Muscle of arm (tissue), 12 donors: ENCODE results near the gene GALNT2. TPM values are rescaled to one million over a fixed set of nuclear protein-coding genes. Genes with fewer than 3 reads are reported as not detected.

Experiments used
- DNase-seq: peaks from one replicate; pipeline ENCODE4 v3.0.0-alpha.2; 2013
- polyA plus RNA-seq, 12 donors: library from polyadenylated mRNA; unstranded; fragments of 120-200 nt; gene quantifications; one replicate each; pipeline ENCODE4 v1.2.1, GENCODE V29; 2013; ENCODE audit not compliant: insufficient read length in 12 of 12

GALNT2 gene
- polyA plus RNA-seq, 12 donors = 49.4 to 79.6 (median 67.4) TPM; not detected in 1

GRCh38 chr1:230230948-230231773 lies 164.1 kb downstream of the GALNT2 start:
- no peak for DNase-seq

- DNase-seq = no peak
Observed at GRCh38 chr1:230231774-230232145, 164.7 kb downstream of the GALNT2 start.

GRCh38 chr1:230232371-230232771 lies 165.3 kb downstream of the GALNT2 start:
- no peak for DNase-seq

DNA sequence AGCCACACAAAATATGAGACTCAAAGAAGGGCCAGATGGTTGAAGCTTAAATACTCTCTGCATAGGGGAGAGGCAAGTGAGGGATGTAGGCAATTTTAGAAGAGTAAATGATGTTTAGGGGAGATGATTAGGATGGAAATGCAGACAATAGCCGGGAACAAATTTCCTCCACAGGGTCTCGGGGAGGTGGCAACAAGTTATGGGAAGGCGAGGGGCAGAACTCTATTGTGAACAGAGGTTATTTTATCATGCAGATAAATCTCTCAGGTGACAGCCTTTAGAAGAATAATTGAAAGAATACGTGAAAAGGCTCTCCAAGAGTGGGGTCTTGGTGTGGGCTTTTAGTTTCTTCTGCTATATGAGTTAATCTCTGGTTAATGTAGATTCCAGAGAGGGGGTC lies 166.7 kb downstream of the GALNT2 start:
- no peak for DNase-seq

DNA sequence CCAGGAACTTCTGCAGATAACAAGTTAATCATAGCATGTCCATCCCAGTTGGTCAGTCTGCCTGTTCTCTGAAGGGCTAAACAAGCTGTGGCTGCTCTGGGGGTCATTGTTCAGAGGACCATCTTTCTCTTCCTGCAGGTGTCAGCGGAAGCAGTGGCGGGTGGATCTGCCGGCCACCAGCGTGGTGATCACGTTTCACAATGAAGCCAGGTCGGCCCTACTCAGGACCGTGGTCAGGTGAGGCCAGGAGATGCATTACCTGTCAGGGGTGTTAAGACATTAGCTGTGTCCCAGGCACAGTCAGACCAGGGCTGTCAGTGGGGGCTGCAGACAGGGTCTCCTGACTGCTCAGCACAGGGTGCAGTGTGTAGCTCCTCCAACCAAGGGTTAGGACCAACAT lies 168.8 kb downstream of the GALNT2 start:
- DNase-seq = no peak

DNA sequence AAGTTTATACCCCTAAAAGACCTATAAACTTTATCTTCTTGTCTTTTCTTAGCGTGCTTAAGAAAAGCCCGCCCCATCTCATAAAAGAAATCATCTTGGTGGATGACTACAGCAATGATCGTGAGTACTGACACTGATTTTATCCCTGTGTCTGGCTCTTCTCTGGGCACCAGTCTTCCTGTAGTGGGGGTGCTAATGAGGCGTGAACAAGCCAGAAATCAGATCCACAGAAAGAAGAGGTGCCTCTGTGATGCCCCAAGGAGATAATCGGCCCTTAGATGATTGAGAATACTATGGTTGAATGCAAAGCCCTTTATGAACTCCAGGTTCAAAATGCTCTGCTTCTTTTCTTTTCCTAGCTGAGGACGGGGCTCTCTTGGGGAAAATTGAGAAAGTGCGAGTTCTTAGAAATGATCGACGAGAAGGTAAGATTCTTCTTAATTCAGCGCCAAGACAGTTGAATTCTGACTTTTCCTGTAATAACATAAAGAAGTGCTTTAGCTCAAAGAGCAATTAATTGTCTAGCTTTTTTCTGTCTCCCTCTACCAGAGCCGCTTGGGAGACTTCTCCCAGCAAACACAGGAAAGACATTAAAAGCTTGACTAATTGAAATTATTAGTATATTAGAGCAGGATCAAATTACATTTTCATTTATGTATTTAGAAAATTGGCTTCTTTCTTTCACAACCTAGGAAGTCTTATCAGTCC lies 169.4 kb downstream of the GALNT2 start:
- no peak for DNase-seq

DNA sequence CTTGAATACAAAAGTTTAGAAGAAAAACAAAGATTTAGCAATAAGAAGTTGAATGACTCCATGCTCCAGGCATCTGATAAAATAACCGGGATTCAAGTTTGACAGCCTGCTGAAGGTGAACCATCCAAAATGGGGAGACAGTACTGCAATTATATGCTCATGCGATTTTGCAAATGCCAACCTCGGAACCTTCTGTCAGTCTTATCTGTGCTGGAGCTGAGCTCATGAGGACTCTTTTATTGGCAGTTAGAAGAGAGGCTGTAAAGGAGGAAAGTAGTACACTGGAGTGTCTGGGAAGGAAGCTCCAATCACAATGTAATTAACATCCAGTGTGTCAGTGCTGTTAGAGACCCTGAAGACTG lies 170.0 kb downstream of the GALNT2 start:
- no peak for DNase-seq

DNA sequence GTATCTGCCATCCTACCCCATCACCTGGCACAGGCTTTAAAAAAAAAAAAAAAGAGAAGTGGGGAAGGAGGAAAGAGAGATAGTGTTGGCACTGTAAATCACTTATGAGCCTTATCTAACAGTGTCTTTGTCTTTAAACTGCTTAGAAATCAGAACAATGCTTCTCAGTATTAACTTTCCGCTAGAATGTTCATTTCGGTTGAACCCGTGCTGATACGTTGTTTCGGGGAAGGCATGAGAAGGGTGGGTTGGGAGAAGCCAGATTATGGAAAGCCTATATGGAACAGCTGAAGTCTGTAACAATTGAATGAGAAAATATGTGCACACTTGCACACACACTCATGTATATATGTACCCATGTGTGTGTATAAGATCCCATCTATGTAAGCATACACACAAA lies 170.8 kb downstream of the GALNT2 start:
- no peak for DNase-seq

- DNase-seq = no peak
Observed at GRCh38 chr1:230240446-230241086, 173.5 kb downstream of the GALNT2 start.

DNA sequence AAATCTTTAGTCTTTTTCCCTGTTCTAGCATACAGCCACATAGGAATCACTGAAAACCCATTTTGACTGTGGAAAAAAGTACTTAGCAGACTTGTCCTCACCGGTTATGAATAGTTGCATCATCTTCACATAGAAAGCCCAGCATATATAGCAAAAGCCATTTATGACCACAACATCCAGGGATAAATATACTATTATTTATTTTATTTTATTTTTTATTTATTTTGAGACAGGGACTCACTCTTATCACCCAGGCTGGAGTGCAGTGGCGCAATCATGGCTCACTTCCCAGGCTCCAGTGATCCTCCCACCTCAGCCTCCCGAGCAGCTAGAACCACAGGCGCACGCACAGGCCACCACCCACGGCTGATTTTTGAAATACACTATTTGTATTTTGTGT lies 175.3 kb downstream of the GALNT2 start:
- no peak for DNase-seq

DNA sequence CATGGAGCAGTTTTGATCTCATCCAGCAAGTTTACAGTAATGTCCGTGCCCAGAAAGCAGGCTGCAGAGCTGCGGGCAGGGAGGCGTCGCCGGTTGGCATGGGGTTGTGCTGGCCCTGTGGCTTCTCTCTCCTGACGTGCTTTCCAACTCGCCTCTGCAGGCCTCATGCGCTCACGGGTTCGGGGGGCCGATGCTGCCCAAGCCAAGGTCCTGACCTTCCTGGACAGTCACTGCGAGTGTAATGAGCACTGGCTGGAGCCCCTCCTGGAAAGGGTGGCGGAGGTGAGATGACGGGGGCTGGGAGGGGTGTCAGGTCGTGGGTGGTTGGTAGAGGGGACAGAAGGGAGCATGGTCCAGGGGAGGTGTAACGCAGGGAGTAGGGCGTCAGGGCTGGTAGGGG lies 176.1 kb downstream of the GALNT2 start:
- DNase-seq = no peak

DNA sequence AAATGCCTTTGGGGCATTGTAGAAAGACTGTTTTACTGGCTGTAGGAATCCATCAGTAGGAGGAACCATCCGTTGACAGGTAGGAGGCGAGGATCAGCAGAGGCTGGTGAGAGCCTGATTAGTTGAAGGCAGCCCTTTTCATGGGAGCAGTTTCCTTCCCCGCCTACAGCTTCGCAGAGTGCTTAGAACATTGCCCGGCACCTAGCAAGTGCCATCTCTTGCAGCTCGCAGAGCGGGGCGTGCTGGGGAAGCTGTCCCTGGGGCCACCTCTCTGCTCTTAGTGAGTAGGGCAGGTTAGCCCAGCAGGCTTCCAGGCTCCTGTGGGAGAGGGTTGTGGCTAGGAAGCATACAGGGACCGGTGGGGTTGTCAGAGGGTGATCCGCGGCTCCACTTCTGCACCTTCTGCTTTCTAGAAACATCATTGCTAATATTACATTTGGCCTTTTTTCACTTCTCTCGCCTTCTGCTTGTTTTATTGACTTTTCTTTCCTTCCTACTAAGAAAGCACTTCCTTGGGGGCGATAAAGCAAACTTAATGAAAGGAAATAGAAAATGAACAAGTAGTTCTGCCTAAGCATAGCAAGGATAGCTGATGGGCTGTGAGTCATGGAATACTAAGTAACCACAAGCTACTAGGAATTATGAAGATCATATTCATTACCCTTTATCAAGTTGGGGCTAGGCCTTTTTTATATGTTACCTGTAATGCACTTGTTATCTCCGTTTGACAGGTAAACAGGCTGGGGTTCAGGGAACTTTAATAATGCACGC lies 176.7 kb downstream of the GALNT2 start:
- no peak for DNase-seq

GRCh38 chr1:230246551-230246950 lies 179.5 kb downstream of the GALNT2 start:
- no peak for DNase-seq

DNA sequence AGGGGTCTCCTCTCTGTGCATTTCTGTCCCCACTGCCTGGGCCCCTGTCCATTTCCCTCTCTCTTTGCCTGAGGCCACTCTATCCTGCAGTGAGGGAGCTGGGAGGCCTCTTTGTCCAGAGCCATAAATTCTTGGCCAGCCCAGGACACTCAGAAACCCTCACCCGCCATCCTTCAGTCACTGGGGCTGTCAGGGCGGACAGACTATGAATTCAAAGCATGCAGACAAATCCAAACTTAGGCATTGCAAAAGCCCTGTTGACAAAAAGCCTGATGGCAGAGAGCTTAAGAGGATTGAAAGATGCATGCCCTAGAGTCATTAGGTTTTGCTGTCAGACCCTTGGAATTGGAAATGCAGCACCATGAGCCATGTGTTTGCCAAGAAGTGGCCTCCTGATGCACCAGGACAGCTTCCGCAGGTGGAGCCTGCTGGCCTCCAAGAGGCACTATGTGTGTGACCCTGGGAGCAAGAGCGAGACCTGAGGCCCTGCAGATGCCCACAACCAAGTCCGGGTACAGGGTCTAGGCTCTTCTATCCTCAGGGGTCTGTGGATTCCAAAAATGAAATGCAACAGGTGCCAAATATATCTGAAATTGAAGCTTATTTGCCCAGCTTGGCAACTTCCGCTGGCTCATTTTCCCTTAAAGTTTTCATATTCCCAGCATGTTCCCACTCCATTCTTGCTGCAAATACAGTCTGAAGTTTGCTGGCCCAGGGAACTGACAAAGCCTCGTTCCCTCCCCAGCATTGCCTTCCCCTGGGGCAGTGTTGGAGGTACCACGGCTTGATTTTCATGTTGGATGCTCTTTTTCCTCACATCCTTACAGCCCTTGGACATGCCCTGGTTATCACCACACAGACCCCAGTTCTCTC lies 181.2 kb downstream of the GALNT2 start:
- DNase-seq = no peak

DNA sequence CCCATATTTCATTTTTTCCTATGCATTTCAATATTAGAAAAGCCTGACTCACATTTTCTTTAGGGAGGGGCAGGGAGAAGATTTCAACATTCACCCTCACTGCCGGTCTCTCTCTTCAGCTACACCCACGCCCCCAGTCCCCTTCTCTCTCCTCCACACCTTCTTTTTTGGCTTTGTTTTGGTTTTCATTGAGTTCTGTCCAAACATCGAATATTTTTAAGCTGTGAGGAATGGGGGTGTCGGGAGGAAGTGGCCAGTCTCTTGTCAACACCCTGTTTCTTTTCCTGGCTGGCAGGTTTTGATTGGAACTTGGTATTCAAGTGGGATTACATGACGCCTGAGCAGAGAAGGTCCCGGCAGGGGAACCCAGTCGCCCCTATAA lies 181.8 kb downstream of the GALNT2 start:
- no peak for DNase-seq

DNA sequence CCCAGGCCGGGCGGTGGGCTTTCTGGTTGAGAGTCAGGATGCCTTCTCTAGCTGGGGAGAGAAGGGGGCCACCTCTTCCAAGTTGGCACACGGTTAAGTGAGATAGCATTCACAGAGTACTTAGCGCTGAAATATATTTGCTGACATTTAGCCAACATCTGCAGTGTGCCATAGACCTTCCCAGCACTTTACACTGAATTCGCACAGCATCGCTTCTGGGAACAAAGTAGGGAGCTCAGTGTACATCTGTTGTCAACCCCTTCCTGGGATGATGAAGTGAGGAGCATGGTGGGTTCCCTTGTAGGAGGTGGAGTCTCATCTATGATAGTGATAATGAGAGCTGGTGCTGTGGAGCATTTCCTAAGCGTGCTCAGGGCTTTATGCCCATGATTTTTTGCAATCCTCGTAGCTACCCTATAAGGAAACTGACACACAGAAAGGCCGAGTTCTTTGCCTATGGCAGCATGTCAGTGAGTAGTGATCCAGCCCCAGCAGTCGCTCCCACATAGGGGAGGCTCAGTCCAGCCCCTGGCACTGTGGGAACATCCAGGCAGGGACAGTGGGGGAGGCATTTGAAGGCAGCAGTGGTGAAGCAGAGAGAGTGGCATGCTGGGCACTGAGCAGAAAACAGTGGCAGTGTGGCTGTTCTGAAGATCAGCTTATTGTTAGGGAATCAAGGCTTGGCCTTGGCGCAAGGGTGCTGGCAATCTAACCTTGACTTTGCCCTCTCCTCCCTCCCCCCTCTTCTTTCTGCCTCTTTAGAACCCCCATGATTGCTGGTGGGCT lies 182.8 kb downstream of the GALNT2 start:
- no peak for DNase-seq

- no peak for DNase-seq
Observed at GRCh38 chr1:230250666-230251065, 183.6 kb downstream of the GALNT2 start.

DNA sequence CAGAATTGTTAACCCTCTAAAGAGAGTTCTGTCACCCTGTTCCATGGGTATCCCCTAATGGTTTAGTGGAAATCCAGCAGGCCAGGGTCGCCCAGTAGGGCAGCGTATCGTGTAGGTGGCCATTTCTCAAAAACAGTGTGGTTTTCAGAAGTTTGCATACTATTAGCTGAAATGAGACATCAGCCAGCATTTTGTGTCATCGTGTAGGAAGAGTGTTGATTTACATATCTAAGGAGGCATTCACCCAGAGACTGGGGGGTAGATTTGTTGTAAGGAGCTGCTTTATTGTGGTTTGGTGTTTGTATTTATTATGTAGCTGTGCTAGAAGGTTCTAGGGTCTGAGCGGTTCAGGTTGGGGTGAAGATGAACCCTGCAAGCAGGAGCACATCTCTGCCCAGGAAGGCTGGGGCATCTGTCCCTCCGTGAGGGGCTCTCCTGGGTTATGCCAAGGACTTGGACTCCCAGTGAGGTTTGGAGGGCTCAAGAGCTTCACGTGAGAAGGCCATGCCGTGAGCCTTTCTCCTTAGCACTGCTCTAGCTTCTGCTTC lies 184.7 kb downstream of the GALNT2 start:
- DNase-seq = no peak

- DNase-seq = no peak
Observed at GRCh38 chr1:230253150-230253549, 186.1 kb downstream of the GALNT2 start.

- DNase-seq = no peak
Observed at GRCh38 chr1:230254265-230254664, 187.2 kb downstream of the GALNT2 start.
